NCI-H446 (cell line): ENCODE results near the gene ATP5ME.
"Not testable (repeated sequence)": the region's sequence is repeated elsewhere in the genome, so short reads cannot be mapped to it uniquely, and the experiment has no call there.

Source experiments
- DNase-seq, 2 experiments: peaks; one replicate each; lab custom pipeline; 2025; lab: John Stamatoyannopoulos, UW

Gene ATP5ME

DNA sequence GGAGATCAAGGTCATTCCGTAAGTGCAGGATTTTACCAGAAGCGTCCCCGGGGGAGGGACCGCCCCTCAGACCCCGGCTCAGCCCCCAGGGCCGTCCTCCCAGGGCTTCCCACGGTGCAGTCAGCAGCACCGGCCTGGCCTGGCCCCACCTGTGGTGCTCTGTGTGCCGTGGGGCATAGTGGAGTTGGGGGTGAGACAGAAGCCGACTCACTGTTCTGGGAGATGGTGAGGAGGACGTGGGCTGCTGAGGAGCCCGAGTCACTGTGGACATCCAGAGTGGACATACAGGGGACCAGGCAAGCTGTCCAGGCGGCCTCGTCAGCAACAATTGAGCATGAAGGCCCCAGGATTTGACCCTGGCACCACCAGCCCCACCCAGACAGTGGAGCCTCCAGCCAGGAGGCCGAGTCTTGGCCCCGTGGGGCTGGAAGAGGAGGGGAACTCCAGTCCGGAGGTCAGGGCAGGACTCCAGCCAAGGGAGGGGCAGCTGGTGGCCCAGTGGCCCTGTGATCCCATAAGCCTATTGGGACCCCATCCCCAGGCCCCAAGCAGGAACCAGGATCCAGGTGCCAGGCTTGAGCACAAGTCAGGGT, 19.1 kb downstream of the ATP5ME start:
- DNase-seq = no peak

GRCh38 chr4:654503-654845, 19.6 kb downstream of the ATP5ME start:
- no peak for DNase-seq

GRCh38 chr4:653831-654502, 20.1 kb downstream of the ATP5ME start:
- DNase-seq = no peak

- DNase-seq = no peak
These were observed 20.8 kb downstream of the ATP5ME start for GRCh38 chr4:653080-653821.

GRCh38 chr4:651884-652642, 22.0 kb downstream of the ATP5ME start:
- DNase-seq = no peak

DNA sequence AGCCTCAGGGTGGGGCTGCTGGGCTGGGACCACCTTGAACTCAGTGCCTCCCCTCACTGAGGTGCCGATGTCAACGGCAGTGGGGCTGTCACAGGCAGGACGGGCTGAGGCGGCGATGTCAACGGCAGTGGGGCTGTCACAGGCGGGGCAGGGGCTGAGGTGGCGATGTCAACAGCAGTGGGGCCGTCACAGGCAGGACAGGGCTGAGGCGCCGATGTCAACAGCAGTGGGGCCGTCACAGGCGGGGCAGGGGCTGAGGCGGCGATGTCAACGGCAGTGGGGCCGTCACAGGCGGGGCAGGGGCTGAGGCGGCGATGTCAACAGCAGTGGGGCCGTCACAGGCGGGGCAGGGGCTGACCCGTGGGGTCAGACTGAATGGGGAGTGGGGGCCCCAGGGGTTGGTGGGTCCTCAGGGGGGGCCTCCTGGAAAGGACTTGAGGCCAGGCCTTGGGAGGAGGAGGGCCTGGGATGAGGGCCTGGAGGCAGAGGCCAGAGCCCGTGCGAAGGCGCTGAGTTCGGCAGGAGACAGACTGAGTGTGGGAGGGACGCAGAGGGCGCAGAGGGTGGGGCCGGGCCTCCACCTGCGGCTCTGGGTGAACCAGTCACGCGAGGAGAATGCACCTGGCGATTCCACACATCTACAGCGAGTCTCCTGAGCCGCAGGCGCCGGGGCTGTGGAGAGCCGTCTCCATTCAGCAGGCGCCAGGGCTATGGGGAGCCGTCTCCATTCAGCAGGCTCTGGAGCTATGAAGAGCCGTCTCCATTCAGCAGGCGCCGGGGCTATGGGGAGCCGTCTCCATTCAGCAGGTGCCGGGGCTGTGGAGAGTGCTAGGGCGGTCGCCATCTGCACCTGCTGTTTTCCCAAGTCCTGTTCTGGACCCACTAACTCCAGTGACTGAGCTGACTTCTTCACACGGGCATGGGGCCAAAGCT, 22.9 kb downstream of the ATP5ME start:
- DNase-seq = no peak

DNA sequence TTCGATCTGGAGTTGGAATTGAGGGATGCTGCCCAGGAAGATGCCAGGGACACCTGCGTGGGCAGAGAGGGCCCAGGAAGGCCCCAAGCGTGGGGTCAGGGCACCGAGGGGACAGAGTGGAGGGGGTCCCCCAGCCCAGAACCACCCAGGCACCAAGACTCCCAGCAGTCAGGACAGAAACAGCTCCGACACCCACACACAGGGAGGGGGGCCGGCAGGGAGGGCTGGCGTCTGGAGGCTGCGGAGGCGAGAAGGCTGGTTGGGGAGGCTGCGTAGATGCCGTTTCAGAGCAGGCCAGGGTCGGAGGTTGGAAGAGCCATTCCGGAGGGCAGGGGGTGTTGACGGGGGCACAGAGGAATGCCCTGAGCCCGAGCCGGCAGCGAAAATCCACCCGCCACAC, 23.6 kb downstream of the ATP5ME start:
- DNase-seq = no peak

DNA sequence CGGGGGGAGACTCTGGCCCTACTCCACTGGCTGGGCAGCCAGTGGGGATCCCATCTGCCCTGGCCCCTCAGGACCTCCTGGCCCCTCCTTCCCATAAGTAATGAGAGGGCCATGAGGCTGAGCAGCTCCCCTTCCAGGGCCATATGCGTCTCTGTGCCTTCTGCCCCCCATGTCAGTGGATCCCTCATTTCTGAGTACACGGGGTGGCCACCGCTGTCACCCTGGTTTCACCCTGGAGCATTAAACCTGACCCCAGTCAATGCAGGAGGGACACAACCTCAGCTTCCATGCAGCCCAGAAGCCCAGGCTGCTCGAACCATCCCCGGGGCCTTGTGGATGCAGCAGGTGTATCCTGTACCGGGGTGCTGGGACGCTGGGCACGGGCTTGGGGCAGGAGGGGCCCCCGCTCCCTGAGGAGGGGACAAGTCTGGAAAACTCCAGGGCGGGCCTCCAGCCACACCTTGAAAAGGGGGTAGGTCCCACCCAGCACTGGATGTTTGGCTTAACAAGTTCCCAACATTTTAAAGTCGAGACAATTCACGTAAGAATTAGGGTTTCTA, 24.2 kb downstream of the ATP5ME start:
- DNase-seq = no peak

GRCh38 chr4:649293-649625, 24.8 kb downstream of the ATP5ME start:
- no peak for DNase-seq

DNA sequence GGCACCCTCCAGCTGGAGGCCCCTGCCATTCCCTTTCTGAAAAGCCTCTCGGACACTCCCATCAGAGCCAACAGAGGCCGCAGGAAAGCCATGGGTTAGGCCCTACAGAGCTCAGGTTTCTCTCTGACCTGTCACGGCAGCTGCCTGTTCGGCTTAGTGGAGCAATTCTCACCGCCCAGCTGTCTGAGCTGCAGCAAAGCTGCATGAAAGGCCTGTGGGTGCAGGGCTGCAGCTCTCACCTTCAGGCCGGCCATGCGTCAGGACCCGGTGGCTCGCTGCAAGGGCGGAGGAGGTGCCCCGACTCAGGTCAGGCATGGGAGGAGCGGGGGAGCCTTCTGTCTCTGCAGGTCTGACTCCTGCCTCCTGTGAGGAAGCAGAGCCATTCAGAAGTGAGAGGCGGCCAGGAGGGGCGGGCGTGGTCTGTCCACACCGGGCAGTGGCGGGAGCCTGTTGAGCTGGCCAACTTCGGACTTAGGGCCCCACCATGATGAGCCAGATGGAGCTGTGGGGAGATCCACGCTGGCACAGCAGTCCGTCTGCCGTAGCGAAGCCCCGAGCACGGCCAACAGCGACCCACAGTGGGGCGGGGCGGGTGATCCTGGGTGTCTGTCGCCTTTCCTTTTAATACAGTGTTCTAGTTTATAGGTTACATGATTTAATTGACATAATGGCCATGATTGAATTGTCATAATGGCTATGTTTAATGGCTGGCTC, 25.3 kb downstream of the ATP5ME start:
- DNase-seq = no peak

DNA sequence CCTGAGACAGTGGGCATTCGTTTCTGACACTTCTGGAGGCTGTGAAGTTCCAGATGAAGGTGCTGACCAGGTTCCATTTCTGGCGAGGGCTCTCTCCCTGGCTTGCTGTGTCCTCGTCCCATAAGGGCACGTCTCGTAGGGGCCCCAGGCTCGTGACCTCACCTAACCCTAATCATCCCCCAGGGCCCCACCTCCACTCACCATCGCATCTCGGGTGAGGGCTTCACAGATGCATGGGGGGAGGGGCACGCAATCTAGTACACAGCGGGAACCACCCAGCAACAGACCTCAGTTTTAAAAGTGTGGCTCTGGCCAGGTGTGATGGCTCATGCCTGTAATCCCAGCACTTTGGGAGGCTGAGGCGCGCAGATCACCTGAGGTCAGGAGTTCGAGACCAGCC, 26.6 kb downstream of the ATP5ME start:
- DNase-seq = no peak

DNA sequence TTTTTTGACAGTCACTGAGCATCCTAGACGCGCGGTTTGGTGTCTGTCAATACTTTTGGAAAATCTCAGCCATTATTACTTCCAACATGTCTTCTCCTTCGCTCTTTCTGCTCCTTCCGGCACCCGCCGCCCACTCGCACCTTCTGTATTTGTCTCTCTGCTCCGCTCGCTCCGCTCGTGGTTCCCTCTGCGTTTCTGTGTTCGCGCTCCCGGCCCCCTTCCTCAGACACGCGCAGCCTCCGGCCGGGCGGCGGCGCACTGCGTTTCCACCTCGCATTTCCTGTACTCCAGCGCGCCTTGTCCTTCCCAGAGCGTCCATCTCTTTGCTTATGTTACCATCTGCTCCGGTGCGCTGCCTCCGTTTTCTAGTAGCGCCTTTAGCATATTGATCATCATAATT, 27.6 kb downstream of the ATP5ME start:
- DNase-seq = no peak

DNA sequence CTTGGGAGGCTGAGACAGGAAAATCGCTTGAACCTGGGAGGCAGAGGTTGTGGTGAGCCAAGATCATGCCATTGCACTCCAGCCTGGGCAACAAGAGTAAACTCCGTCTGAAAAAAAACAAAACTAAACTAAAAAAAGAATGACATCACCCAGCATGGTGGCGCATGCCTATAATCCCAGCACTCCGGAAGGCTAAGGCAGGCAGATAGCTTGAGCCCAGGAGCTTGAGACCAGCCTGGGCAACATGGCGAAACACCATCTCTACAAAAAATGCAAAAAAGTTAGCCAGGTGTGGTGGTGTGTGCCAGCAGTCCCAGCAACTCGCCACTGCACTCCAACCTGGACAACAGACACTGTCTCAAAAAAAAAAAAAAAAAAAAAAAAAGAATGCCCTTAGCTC, 31.7 kb downstream of the ATP5ME start:
- not testable (repeated sequence) for DNase-seq

DNA sequence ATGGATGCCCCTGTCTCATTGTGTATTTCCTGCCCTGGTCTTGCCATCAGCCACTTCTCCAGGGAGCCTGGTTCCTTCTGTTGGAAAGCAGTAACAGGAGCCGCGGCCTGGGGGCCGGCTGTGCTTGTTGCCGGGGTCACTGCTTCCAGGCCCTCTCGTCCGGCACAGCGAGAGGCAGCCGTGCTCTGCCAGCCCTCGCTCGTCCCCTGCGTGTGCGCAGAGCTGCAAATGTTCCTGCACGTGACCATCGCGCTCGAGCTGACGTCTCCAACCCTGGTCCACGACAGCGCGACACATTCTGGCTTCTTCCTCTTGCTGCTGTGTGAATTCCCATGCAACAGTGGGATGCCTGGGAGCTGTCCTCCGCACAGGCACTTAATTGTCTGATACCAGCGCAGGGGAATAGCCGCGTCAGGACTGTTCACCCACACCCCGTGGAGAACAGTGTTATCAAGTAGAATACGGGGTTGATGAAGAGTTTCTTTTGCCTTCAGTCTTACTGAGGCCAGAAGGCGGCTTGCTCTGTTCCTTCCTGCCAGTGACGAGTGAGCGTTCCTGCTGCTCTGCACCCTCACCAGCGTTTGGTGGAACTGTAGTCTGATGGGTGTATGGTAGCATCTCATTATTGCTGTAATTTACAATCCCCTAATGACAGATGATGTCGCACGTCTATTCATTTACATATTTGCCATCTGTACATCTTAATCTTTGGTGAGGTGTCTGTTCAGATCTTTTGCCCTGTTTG, 36.4 kb downstream of the ATP5ME start:
- DNase-seq = no peak

GRCh38 chr4:636628-637159, 37.4 kb downstream of the ATP5ME start:
- no peak for DNase-seq

GRCh38 chr4:635851-636627, 38.0 kb downstream of the ATP5ME start:
- DNase-seq = no peak

DNA sequence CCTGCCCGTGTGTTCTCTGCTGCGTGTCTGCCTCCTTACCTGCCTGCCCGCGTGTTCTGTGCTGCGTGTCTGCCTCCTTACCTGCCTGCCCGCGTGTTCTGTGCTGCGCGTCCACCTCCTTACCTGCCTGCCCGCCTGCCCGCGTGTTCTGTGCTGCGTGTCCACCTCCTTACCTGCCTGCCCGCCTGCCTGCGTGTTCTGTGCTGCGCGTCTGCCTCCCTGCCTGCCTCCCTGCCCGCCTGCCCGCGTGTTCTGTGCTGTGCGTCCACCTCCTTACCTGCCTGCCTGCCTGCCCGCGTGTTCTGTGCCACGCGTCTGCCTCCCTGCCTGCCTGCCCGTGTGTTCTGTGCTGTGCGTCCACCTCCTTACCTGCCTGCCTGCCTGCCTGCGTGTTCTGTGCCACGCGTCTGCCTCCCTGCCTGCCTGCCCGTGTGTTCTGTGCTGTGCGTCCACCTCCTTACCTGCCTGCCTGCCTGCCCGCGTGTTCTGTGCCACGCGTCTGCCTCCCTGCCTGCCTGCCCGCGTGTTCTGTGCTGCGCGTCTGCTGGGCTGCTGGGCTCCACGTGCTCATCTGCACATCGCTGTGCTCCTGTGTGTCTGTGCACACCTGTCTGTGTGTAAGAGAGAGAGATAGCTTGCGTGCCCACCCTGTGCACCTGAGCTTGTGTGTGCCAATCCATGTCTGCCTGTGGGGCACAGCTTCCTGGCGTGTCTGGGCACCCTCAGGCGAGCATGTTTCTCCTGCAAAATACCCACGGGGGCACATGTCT, 38.8 kb downstream of the ATP5ME start:
- not testable (repeated sequence) for DNase-seq

- no peak for DNase-seq
These were observed 39.5 kb downstream of the ATP5ME start for GRCh38 chr4:634599-634985.
